Iris pigment epithelial cell (primary cell): ENCODE measurements around the gene DGCR2.
"Not testable (repeated sequence)": the region's sequence is repeated elsewhere in the genome, so short reads cannot be mapped to it uniquely, and the experiment has no call there.

Experiments
- DNase-seq: peaks from one replicate; pipeline ENCODE4 v3.0.0-alpha.2; 2011; ENCODE audit warnings: low read depth

DGCR2 gene

GRCh38 chr22:19060356-19061009 is 61.7 kb downstream of the DGCR2 start:
- peak; percentile 81 for DNase-seq

- DNase-seq, result no peak
These were observed 62.5 kb downstream of the DGCR2 start for GRCh38 chr22:19059481-19060278.

- no peak for DNase-seq
These were observed 63.3 kb downstream of the DGCR2 start for GRCh38 chr22:19058713-19059451.

- DNase-seq, result no peak
These were observed 64.2 kb downstream of the DGCR2 start for GRCh38 chr22:19057999-19058491.

- no peak for DNase-seq
These were observed 64.7 kb downstream of the DGCR2 start for GRCh38 chr22:19057539-19057938.

GRCh38 chr22:19056951-19057401 is 65.2 kb downstream of the DGCR2 start:
- no peak for DNase-seq

GRCh38 chr22:19055801-19056200 is 66.4 kb downstream of the DGCR2 start:
- no peak for DNase-seq

- no peak for DNase-seq
These were observed 69.2 kb downstream of the DGCR2 start for GRCh38 chr22:19052941-19053541.

GRCh38 chr22:19051381-19052072 is 70.7 kb downstream of the DGCR2 start:
- DNase-seq, result no peak

- not testable (repeated sequence) for DNase-seq
These were observed 71.4 kb downstream of the DGCR2 start for GRCh38 chr22:19050847-19051246.

- DNase-seq, result no peak
These were observed 72.1 kb downstream of the DGCR2 start for GRCh38 chr22:19050117-19050516.

GRCh38 chr22:19048531-19048930 is 73.7 kb downstream of the DGCR2 start:
- no peak for DNase-seq

- DNase-seq, result no peak
These were observed 74.2 kb downstream of the DGCR2 start for GRCh38 chr22:19047993-19048392.

- DNase-seq, result no peak
These were observed 75.2 kb downstream of the DGCR2 start for GRCh38 chr22:19046719-19047609.

GRCh38 chr22:19046287-19046686 is 75.9 kb downstream of the DGCR2 start:
- no peak for DNase-seq

GRCh38 chr22:19045094-19045493 is 77.1 kb downstream of the DGCR2 start:
- DNase-seq, result no peak

- no peak for DNase-seq
These were observed 77.8 kb downstream of the DGCR2 start for GRCh38 chr22:19044381-19044780.

- no peak for DNase-seq
These were observed 78.8 kb downstream of the DGCR2 start for GRCh38 chr22:19043121-19044085.
